ENCODE measurements around the gene ZNF554. TPM values are rescaled to one million over a fixed set of nuclear protein-coding genes. Genes with fewer than 3 reads are reported as not detected.
A peak's percentile ranks its signal among the peaks of the same experiment; 100 is the strongest.
"Not testable (repeated sequence)": the region's sequence is repeated elsewhere in the genome, so short reads cannot be mapped to it uniquely, and the experiment has no call there.

The ZNF554 gene
- total RNA-seq, 1 donor = 3.5 TPM

- H3K4me3 ChIP-seq (ENCODE audit: low read depth, low read length) = no peak overlapping the region
- TF ChIP-seq, protein P1, sequence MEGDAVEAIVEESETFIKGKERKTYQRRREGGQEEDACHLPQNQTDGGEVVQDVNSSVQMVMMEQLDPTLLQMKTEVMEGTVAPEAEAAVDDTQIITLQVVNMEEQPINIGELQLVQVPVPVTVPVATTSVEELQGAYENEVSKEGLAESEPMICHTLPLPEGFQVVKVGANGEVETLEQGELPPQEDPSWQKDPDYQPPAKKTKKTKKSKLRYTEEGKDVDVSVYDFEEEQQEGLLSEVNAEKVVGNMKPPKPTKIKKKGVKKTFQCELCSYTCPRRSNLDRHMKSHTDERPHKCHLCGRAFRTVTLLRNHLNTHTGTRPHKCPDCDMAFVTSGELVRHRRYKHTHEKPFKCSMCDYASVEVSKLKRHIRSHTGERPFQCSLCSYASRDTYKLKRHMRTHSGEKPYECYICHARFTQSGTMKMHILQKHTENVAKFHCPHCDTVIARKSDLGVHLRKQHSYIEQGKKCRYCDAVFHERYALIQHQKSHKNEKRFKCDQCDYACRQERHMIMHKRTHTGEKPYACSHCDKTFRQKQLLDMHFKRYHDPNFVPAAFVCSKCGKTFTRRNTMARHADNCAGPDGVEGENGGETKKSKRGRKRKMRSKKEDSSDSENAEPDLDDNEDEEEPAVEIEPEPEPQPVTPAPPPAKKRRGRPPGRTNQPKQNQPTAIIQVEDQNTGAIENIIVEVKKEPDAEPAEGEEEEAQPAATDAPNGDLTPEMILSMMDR (IDR thresholded peaks at IDR 0.05; ENCODE audit: insufficient read depth, low read depth, low read length) = no peak
- DNase-seq (ENCODE audit: low read depth) = no peak
These were observed 3.0 kb upstream of the ZNF554 start for GRCh38 chr19:2816641-2817040.

DNA sequence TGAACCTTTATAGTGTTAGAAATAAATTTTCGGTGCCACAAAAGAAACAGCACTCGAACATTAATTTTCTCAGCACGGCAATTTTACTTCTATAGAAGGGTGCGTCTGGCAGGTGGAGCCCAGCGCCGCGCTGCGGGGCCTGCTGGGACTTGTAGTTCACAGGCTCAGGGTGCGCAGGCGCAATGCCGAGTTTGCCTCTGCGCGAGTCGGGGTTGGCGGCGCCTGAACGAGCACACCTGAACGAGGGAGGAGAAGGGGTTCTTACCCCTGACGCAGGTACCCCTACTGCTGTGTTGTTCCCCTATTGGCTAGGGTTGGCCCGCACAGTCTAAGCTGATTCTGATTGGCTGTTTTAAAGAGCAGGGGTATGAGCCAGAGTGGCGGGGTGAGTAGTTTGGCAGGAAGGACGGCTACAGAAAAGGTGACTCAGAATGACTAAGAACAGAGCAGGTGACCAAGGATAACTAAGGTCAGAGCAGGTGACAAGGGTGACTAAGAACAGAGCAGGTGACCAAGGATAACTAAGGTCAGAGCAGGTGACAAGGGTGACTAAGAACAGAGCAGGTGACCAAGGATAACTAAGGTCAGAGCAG is 2.3 kb upstream of the ZNF554 start:
- H3K4me3 ChIP-seq (ENCODE audit: low read depth, low read length) = not testable (repeated sequence)
- DNase-seq (ENCODE audit: low read depth) = peak; percentile 9

GRCh38 chr19:2820112-2820702 is 539 bp downstream of the ZNF554 start:
- H3K4me3 ChIP-seq (ENCODE audit: low read depth, low read length) = peak overlapping the region; percentile 79
- TF ChIP-seq, protein P1 (IDR thresholded peaks at IDR 0.05; ENCODE audit: insufficient read depth, low read depth, low read length) = no peak
- no peak for DNase-seq (ENCODE audit: low read depth)

DNA sequence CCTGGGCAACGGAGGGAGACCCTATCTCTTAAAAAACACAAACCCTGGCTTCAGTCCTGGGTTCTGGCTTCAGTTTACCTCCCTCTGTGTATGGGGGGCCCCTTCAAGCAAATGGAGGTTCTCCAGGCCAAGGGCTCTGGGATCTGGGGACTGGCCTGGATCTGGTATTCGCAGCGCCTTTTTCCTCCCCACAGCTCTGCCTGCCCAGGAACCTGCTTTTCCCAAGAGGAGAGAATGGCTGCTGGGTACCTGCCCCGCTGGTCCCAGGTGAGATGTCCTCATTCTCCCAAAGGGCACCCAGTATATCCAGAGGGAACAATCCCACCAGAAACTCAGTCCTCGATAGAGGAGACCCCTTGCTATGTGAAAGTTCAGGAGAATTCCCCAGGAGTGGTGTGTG is 3.2 kb downstream of the ZNF554 start:
- no peak for DNase-seq (ENCODE audit: low read depth)
- H3K4me3 ChIP-seq (ENCODE audit: low read depth, low read length) = no peak overlapping the region

DNA sequence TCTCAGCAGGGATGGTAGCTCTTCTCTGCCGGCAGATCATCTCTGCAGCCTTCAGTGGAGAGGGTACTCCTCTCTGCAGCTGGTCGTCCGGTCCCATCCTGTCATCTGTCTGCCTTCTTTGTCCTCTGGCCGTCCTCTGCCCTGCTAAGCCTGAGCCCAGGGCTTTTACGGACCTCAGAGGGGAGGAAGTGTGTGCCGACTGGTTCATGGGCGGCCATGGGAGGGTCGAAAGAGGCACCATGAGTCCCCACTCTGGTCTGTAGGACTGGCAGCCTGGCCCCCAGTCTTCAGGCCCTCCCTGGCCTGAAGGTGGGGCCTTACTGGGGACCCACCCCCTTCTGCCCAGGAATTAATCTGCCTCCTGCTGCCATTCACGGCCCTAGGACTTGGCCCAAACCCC is 4.0 kb downstream of the ZNF554 start:
- TF ChIP-seq, protein P1 (IDR thresholded peaks at IDR 0.05; ENCODE audit: insufficient read depth, low read depth, low read length) = no peak
- no peak for DNase-seq (ENCODE audit: low read depth)
- no peak overlapping the region for H3K4me3 ChIP-seq (ENCODE audit: low read depth, low read length)

More for the DNA sequence above, 3.2 kb downstream of the ZNF554 start:
- TF ChIP-seq, protein P1 (IDR thresholded peaks at IDR 0.05; ENCODE audit: insufficient read depth, low read depth, low read length) = no peak

DNA sequence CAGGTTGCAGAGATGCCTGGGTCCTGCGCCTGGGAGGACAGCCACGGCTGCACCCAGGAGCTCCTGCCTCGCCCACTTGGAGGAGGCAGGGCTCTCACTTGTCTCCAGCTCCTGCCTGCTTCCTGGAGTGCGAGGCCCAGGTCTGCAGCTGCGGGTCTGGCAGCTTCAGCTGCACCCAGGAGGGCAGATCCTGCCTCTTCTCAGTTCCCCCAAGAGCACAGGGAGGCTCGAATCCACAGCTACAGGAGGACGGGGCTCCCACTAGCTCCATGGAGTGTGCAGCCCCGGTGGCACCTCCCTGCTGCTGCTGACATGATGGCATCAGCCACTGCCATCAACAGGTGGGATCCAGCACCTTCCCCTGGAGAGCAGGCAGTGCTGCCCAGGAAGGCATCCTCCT is 4.5 kb downstream of the ZNF554 start:
- DNase-seq (ENCODE audit: low read depth) = no peak
- TF ChIP-seq, protein P1 (IDR thresholded peaks at IDR 0.05; ENCODE audit: insufficient read depth, low read depth, low read length) = no peak
- H3K4me3 ChIP-seq (ENCODE audit: low read depth, low read length) = no peak overlapping the region

GRCh38 chr19:2827022-2827421 is 7.4 kb downstream of the ZNF554 start:
- TF ChIP-seq, protein P1 (IDR thresholded peaks at IDR 0.05; ENCODE audit: insufficient read depth, low read depth, low read length) = no peak
- H3K4me3 ChIP-seq (ENCODE audit: low read depth, low read length) = no peak overlapping the region
- DNase-seq (ENCODE audit: low read depth) = no peak

Data from fibroblast of villous mesenchyme (primary cell).